A673 (cell line): ENCODE measurements around the gene SLC41A3.

Source experiments
- EZH2 ChIP-seq: fragments of 200-600 bp; sonication (generic); IDR thresholded peaks from 2 replicates; pipeline ENCODE4 v1.6.1; 2017; ENCODE audit warnings: borderline replicate concordance, low read depth, mild to moderate bottlenecking, mixed read lengths, antibody characterized with exemption, low read length; ENCODE audit not compliant: poor library complexity, severe bottlenecking
- TF ChIP-seq, protein P1 (sequence below): fragments of 300-800, 200-600 bp; sonication (generic); conservative IDR thresholded peaks from 2 replicates; pipeline ENCODE4 v1.5.1; 2017; ENCODE audit warnings: low read depth, mild to moderate bottlenecking, antibody characterized with exemption, low read length, moderate library complexity, mixed read lengths

DNA sequence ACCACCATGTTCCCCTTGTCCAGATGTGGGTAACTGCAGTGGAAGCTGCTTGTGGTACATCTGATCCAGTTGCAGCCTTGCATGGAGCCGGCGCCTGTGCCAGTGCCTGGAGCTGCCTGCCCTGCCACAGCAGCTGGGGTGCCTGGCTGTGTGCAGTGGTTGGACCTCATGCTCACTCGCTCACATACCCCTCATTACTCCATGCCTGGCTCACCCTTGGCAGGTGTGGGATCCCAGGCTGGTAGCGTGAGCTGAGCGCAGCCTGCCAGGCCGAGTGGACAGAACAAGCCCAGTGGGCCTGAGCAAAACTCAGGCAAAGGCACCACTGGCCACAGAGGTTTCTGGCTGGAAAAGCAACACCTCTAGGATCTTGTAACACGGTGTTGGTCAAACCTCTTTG is 79.2 kb downstream of the SLC41A3 start:
- TF ChIP-seq, protein P1, sequence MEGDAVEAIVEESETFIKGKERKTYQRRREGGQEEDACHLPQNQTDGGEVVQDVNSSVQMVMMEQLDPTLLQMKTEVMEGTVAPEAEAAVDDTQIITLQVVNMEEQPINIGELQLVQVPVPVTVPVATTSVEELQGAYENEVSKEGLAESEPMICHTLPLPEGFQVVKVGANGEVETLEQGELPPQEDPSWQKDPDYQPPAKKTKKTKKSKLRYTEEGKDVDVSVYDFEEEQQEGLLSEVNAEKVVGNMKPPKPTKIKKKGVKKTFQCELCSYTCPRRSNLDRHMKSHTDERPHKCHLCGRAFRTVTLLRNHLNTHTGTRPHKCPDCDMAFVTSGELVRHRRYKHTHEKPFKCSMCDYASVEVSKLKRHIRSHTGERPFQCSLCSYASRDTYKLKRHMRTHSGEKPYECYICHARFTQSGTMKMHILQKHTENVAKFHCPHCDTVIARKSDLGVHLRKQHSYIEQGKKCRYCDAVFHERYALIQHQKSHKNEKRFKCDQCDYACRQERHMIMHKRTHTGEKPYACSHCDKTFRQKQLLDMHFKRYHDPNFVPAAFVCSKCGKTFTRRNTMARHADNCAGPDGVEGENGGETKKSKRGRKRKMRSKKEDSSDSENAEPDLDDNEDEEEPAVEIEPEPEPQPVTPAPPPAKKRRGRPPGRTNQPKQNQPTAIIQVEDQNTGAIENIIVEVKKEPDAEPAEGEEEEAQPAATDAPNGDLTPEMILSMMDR: no peak
- no peak for TF ChIP-seq EZH2
